ENCODE measurements around the gene OR4D9. TPM values are rescaled to one million over a fixed set of nuclear protein-coding genes. Genes with fewer than 3 reads are reported as not detected.

Gene OR4D9
- total RNA-seq, 6 experiments from 2014 or later = not detected

DNA sequence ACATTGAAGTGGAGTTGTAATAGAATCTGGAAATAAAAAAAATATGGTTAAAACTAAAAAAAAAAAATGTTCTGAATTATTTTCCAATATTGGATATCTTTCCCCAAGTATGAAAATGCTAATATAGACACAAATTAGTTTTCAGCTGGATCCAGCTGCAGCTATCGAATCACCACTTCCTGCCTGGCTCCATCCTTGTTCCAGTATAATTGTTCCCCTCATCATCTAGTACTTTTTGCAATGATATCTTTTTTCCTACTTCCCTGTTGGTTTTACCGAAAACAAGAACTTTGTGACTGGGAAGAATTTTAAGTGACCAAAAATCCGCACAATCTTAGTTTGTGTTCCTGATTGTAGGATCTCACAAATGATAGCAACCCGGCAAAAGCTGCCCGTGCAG, 9.4 kb downstream of the OR4D9 start:
- no peaks in the 10 kb centered on the region for H3K9me3 ChIP-seq
- no peak overlapping the region for H3K27ac ChIP-seq
- ATAC-seq (no peak), DNase-seq (no peak)
- H3K27me3 ChIP-seq = no peaks in the 10 kb centered on the region
- H3K4me3 ChIP-seq = no peak overlapping the region
- no peaks in the 10 kb centered on the region for H3K4me1 ChIP-seq
- 66% methylated on average over 5 of the region's 5 CpGs for WGBS (ENCODE audit: insufficient coverage, low coverage, low lambda C conversion rate, missing lambda C conversion rate)
- H3K36me3 ChIP-seq = no peaks in the 10 kb centered on the region
- no peak for TF ChIP-seq POLR2A (IDR thresholded peaks at IDR 0.05)
- no peak for TF ChIP-seq CTCF (IDR thresholded peaks at IDR 0.05)
- intact Hi-C loops (cut with DNase I) = no loop called here

DNA sequence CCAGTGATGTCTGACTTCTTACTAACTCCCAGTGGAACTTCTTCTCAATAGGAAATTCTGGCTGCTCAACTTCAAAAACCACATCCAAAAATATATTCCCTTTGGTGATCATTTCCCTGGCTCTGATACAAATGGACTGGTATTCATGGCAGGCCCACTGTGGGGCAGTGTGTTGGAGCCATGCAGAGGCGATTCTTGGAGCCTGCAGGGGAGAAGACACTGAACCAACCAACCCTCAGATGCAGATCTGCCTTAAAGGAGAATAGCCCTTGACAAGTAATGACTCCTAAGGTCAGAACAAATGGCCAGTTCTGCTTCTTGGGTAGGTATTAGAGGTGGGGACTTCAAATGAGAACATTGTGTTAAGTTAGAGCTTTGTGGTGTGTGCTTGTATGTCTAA, 12.2 kb downstream of the OR4D9 start:
- no peak for ATAC-seq
- Histone ChIP-seq H3K4me3 (no peak overlapping the region), H3K27me3 (no peaks in the 10 kb centered on the region), H3K27ac (no peak overlapping the region), H3K36me3 (no peaks in the 10 kb centered on the region), H3K9me3 (no peaks in the 10 kb centered on the region), H3K4me1 (no peaks in the 10 kb centered on the region)
- TF ChIP-seq POLR2A (IDR thresholded peaks at IDR 0.05) (no peak), CTCF (IDR thresholded peaks at IDR 0.05) (no peak)
- 17% methylated on average over 1 of the region's 1 CpG for WGBS (ENCODE audit: insufficient coverage, low coverage, low lambda C conversion rate, missing lambda C conversion rate)
- intact Hi-C loops (cut with DNase I) = no loop called here
- DNase-seq = no peak

GRCh38 chr11:59528711-59529110, 17.4 kb downstream of the OR4D9 start:
- no peak for TF ChIP-seq POLR2A (IDR thresholded peaks at IDR 0.05)
- no peak for TF ChIP-seq CTCF (IDR thresholded peaks at IDR 0.05)
- no peak for DNase-seq
- Histone ChIP-seq H3K36me3 (no peaks in the 10 kb centered on the region), H3K4me3 (no peak overlapping the region), H3K27me3 (no peaks in the 10 kb centered on the region), H3K4me1 (peaks cover 0 to 4% (median 0%) of the 10 kb centered on the region in 4 donors), H3K27ac (no peak overlapping the region), H3K9me3 (no peaks in the 10 kb centered on the region)
- WGBS (ENCODE audit: insufficient coverage, low coverage, low lambda C conversion rate, missing lambda C conversion rate) = 56% methylated on average over 7 of the region's 7 CpGs
- intact Hi-C loops (cut with DNase I) = no loop called here
- ATAC-seq = no peak

DNA sequence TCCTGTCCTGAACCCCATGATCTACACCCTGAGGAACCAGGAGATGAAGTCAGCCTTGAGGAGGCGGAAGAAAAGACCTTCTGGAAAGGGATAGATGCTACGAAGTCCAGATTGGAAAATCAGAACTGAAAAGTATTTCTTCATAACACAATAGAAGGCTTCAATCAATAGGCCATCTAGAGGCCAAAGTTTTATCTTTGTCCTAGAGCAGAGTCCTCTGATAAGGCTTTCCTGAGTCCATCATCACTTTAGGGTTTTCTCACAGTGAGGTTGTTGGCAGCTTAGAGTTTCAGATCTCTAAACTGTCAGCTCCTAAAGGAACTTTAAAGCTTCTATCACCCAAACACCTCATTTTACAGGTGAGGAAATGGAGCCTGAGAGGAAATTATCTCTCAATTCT, 21.3 kb downstream of the OR4D9 start:
- Histone ChIP-seq H3K27ac (no peak overlapping the region), H3K36me3 (no peaks in the 10 kb centered on the region), H3K27me3 (no peaks in the 10 kb centered on the region), H3K4me1 (peaks cover 0 to 9% (median 0%) of the 10 kb centered on the region in 4 donors), H3K4me3 (no peak overlapping the region), H3K9me3 (no peaks in the 10 kb centered on the region)
- intact Hi-C loops (cut with DNase I) = loop anchor here in 1 of 2 donors (10.0 kb wide), 1 partner anchor 152 kb away; no protein-coding TSS in a partner anchor
- peak in 3 of 4 donors; percentile 28 to 73 (median 53) for ATAC-seq
- 48% methylated on average over 2 of the region's 2 CpGs for WGBS (ENCODE audit: insufficient coverage, low coverage, low lambda C conversion rate, missing lambda C conversion rate)
- no peak for TF ChIP-seq POLR2A (IDR thresholded peaks at IDR 0.05)
- no peak for DNase-seq

DNA sequence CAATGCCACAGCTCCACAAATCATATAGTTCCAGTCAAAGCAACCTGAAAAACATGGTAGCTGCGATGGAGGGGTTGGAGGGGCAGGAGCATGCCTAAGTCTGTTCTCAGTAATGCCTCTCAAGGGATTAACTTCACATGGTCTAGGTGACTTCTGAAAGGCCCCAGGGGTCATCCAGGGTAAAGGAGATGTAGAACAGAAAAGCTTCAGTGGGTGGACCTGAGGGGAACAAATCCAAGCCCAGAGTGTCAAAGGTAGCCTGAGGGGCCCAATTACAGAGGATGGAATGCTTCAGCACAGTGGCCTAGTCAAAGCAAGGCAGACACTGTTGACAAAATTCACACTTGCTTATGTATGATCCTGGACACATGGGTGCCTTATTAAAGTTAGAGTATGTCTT, 23.3 kb downstream of the OR4D9 start:
- Histone ChIP-seq H3K9me3 (no peaks in the 10 kb centered on the region), H3K27me3 (no peaks in the 10 kb centered on the region), H3K4me1 (peaks cover 0 to 9% (median 0%) of the 10 kb centered on the region in 4 donors), H3K4me3 (no peak overlapping the region), H3K36me3 (no peaks in the 10 kb centered on the region), H3K27ac (no peak overlapping the region)
- no peak for ATAC-seq
- intact Hi-C loops (cut with DNase I) = loop anchor here in 1 of 2 donors (10.0 kb wide), 1 partner anchor 150 kb away; no protein-coding TSS in a partner anchor
- WGBS (ENCODE audit: insufficient coverage, low coverage, low lambda C conversion rate, missing lambda C conversion rate) = no CpG with 5 or more reads among the region's 1 CpG
- no peak for TF ChIP-seq POLR2A (IDR thresholded peaks at IDR 0.05)
- no peak for TF ChIP-seq CTCF (IDR thresholded peaks at IDR 0.05)
- no peak for DNase-seq

Measured in right lobe of liver (tissue), 6 donors.